Amniotic stem cell (primary cell): Measurements from ENCODE around the gene RPS6KA1.
"Not testable (repeated sequence)": the region's sequence is repeated elsewhere in the genome, so short reads cannot be mapped to it uniquely, and the experiment has no call there.

ENCODE experiments used
- DNase-seq: peaks from one replicate; lab custom pipeline; 2025; lab: John Stamatoyannopoulos, UW

RPS6KA1 gene

DNA sequence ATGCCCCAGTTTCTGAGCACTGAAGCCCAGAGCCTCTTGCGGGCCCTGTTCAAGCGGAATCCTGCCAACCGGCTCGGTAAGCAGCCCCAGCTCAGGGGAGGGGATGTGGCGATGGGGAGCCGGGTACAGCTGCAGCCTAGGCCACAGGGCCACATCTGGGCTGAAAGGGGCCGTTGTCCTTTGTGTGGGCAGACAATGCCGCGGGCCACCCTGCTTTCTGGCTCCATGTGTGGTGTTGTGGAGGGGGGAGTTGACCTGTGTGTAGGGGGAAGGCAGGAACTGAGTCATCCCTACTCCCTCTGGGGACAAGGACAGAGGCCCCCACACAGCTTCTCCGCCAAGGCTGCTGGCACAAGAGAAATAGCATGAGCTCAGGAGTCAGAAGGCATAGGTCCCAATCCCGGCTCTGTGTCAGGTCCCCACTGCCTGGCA, 26.0 kb downstream of the RPS6KA1 start:
- no peak for DNase-seq

DNA sequence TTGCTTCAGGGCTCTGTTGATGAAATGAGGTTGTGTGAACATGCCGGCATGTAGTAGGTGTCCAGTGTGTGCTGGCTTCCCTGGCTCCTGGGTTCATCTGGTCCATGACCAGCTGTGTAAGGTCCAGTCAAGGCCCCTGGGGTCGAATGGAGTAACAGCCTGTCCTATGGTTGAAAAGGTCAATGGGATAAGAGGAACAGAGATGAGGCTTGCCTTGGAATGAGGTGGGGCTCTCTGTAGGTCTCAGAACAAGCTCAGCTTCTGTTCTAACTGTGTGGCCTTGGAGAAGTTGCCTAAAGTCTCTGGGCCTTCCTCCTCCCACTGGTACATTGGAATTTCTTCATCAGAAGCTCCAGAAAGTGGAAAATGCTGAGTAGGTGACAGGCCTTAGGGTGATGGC, 26.6 kb downstream of the RPS6KA1 start:
- no peak for DNase-seq

DNA sequence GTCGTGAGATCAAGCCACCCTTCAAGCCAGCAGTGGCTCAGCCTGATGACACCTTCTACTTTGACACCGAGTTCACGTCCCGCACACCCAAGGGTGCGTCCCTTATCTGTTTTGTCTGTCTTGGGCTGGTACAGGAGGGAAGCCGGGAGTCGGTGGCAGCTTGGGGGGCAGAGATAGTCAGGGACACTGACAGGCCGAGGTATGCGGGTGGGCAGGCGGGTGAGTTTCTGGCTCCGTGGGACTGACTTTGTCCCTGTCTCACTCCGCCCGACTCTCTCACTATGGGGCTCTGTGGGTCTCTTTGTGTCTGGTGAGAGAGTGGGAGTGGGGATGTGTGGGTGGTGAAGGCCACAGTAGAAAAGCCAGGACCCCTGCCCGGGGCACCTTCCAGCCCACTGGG, 27.4 kb downstream of the RPS6KA1 start:
- DNase-seq: no peak

DNA sequence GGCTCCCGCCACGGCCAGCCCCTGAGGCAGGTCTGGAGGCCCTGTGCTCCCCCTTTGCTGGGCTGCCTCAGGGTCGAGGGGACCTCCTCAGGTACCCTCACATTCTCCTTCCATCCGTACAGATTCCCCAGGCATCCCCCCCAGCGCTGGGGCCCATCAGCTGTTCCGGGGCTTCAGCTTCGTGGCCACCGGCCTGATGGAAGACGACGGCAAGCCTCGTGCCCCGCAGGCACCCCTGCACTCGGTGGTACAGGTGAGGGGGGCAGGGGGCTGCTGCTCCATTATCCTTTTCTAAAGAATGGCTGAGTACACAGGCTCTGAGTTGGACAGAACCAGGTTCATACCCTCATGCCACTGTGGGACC, 29.1 kb downstream of the RPS6KA1 start:
- no peak for DNase-seq

DNA sequence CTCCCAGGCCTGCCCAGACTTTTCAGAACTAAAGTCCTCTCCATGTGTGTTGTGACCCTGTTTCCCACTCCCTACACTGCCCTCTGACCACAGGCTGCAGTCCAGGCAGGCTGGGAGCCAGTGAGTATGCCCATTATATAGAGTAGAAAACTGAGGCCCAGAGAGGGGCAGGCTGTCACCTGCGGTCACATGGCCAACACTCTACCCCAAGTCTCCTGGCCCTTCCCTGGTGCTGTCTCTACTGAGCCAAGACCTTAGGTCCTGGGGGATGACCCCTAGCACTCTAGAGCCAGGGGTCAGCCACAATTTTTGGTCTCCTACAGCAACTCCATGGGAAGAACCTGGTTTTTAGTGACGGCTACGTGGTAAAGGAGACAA, 30.8 kb downstream of the RPS6KA1 start:
- DNase-seq: no peak

DNA sequence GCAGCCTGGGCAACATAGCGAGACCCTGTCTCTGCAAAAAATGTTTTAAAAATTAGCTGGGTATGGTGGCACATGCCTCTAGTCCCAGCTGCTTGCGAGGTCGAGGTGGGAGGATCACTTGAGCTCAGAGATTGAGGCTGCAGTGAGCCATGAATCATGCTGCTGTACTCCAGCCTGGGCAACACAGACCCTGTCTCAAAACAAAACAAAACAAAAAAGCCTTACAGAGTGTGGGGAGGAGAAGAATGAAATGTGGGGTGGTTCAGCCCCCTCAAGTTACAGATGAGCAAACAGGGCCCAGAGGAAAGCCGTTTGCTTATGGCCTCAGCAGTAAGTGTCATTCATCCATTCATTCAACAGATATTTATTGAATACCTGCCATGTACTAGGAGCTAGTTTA, 40.7 kb downstream of the RPS6KA1 start:
- DNase-seq: no peak

DNA sequence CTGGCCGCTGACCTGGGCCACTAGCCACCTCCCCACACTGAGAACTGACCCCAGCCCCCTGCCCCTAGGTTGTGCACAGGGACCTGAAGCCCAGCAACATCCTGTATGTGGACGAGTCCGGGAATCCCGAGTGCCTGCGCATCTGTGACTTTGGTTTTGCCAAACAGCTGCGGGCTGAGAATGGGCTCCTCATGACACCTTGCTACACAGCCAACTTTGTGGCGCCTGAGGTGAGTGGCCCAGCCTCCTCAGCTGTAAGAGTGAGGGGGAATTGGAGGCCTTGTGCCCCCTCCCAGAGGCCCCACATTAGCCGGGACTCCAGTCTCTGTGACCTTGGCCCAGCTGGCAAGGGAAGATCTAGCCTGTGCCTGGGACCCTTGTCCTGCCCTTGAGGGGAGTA, 41.8 kb downstream of the RPS6KA1 start:
- DNase-seq: no peak

DNA sequence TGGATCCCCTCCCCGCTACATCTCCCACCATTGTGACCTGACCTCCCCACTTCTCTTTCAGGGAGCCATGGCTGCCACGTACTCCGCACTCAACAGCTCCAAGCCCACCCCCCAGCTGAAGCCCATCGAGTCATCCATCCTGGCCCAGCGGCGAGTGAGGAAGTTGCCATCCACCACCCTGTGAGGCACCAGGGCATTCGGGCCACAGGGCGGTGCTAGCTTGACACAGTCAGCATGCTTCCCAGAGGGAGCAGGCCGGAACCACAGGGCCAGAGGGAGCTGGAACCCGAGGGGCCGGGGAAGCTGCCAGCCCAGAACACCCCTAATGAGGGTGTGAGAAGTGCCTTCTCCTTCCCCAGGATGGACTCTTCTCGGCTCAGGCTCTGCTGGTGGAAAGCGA, 44.5 kb downstream of the RPS6KA1 start:
- no peak for DNase-seq

DNA sequence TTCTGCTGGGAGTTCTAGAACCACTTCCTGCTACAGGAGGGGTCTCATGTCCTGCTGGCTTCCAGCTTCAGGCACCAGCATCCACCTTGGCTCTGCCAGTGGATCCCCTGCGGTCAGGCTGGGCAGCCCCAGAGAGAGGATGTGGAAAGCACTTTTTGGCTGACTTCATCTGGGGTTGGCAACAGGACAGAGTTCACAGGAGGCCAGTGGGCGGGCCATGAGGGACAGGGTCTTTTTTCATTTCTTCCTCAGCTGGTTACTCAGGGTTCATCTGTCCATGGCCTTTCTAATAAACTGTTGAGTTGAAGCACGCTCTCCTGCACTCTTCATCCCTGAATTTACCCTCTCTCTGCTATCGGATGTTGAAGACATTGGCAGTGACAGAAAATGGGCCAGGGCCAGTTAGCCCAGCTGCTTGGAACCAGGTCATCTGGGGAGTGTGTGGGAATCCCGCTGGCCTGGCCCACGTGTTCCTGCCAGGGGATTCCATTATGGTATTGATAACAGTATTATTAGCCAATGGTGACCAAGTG, 45.2 kb downstream of the RPS6KA1 start:
- DNase-seq: no peak

DNA sequence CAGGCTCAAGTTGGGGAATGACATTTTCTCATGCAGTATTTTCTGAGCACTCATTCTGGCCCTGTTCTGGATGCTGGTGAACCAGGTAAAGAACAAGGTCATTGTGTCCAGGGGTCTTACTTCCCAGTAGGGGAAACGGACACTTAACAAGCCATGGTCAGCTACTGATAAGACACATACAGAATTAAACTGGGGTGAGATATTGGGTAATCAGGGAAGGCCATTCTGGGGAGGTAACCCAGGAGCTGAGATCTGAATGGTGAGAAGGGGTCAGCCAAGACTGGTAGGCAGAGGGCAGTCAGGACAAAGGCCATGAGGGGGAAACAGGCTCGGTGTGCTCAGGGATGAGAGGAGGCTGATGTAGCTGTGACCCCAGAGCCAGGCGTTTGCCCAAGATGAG, 45.8 kb downstream of the RPS6KA1 start:
- DNase-seq: no peak

DNA sequence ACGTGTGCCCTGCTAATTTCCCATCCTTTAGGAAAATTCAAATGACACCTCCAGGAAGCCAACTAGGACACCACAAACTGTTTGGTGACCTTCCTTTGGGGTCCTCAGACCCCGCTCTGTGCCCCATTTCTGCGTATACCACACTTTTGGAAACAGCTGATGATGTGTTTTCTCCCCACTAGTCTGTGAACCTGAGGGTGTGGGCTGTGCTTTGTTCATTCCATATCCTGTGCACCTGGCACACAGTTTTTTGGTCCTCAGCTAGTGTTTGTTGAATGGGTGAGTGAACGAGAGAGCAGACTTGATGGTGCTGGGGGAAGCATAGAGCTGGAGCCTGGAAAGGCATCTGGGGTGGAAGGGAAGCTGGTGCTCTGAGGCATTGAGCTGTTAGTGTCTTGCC, 48.6 kb downstream of the RPS6KA1 start:
- no peak for DNase-seq

DNA sequence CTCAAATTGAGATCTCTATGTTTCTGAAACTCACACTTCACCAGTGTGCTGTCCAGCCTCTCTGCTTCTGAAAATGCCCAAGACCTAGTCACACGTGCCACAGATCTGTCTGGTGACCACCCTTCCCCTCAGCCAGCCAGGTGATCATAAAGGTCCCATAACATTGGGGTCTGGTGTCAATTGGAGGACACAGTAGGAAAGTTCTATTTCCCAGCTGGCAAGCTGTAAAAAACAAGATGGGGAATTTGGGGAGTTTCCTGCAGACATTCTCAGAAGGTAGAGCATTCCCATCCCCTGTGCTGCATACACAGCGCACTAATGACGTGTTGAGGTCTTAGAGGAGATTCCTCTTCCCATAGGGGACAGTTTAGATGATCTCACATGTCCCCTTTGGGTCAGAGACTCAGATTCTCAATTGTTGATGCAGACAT, 50.1 kb downstream of the RPS6KA1 start:
- DNase-seq: no peak

DNA sequence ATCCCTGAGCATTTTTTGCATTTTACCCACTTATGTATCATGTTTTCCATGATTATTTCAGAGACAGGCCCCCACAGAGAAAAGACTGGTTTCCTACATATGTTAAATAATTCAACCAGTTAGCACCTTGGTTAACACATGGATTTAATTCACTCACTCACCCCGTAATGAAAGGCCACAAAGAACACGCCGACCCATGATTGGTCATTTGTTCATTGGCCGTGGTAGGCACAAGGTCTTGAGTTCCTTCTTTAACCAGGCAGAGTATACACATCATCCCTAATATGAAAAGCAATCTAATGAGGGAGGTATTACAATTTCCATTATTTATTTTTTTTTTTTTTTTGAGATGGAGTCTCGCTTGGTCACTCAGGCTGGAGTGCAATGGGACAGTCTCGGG, 50.6 kb downstream of the RPS6KA1 start:
- DNase-seq: no peak

DNA sequence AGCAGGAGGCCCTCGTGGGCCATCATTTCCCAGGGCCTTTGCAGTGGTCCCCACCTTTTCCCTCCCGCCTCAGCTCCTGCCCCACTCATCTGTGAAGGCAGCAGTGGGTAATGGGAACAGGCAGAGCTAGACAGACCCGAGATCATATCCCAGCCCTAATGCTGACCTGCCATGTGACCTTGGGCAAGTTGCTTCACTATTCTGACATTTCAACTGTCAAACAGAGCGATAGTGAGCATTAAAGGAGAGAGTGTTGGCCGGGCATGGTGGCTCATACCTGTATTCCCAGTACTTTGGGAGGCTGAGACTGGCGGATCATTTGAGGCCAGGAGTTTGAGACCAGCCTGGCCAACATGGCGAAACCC, 51.7 kb downstream of the RPS6KA1 start:
- DNase-seq: no peak

DNA sequence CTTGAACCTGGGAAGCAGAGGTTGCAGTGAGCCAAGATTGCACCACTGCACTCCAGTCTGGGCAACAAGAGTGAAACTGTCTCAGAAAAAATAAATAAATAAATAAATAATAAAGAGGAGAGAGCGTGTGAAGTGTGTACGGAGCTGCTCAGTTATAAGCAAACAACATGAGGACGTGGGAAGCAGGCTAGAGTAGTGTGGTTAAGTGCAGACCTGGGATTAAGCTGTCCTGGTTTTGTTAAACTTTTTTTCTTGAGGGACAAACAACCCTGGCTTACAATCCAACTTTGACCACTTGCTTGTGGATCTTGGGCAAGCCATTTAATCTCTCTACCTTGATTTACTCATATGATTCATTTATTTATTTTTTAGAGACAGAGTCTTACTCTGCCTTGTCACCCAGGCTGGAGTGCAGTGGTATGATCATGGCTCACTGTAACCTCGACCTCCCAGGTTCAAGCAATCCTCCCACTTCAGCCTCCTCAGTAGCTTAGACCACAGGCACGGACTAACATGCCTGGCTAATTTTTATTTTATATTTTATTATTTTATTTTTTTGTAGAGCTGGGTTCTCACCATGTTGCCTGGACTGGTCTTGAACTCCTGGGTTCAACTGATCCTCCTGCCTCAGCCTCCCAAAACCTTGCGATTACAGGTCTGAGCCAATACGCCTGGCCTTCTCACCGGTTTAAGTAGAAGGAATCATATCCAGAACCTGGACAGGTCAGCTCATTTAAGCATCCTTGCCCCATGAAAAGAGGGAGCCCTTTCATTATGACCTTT, 52.7 kb downstream of the RPS6KA1 start:
- DNase-seq: no peak

DNA sequence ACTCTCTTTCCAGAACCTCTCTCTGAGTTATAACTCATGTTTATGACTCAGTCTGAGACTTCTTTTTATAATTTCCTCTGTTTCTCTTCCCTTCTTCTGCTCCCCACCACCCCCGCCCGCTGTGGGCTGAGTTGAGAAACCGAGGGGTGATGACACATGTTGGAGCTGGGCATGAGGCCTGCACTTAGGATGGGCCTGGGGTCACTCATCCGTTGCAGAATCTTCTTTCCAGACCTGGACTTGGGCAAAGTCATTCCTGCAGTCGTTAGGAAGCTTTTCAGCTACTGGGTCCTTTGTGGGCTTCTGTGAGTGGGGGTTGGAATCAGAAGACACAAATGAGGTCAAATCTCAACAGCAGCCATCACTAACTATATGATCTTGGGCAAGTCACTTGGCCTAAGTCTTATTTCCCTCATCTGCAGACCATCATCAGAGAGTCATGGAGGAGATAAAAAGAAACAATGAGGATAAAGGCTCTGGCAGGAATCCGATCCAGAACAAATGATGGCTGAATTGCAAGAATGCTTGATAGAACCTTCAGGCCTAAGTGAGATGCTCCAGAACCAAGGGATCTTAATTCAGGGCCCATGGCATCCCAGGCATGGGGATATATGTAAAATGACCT, 53.4 kb downstream of the RPS6KA1 start:
- no peak for DNase-seq

DNA sequence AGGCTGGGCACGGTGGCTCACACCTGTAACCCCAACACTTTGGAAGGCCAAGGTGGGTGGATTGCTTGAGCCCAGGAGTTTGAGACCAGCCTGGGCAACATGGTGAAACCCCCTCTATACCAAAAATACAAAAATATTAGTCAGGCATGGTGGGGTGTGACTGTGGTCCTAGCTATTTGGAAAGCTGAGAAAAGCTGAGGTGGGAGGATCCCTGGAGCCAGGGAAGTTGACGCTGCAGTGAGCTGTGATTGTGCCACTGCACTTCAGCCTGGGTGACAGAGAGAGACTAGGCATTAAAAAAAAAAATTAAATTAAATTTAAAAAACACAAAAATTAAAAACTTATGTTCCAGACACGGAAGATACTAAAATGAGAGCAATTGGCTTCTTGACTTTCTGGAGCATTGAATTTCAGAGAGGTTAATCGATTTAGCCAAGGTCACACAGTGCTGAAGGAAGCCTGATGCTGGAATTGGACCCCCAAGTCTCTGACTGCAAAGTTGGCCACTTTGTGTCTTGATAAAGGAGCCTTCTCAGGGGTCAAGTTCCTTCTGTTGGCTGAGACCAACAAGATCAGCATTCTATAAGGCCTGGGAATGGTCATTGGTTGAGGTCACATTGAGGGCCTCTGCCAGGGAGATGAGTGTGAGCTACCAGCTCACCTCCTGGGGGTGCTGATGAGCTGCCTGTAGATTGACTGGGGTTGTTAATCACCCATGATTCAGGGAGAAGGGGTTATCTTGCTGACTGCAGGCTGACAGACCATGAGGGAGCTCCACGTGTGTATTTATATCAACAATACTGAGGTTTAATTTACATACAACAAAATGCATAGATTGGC, 54.3 kb downstream of the RPS6KA1 start:
- DNase-seq: no peak

DNA sequence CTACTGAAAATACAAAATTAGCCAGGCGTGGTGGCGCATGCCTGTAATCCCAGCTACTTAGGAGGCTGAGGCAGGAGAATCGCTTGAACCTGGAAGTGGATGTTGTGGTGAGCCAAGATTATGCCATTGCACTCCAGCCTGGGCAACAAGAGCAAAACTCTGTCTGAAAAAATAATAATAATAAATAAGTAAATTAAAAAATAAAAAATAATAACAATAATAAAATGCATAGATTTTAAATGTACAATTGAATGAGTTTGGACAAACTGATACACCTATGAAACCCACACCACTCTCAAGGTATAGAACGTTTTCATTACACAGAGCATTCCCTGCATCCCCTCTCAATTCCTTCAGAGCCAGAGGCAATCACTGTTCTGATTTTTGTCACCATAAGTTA, 55.0 kb downstream of the RPS6KA1 start:
- DNase-seq: not testable (repeated sequence)

DNA sequence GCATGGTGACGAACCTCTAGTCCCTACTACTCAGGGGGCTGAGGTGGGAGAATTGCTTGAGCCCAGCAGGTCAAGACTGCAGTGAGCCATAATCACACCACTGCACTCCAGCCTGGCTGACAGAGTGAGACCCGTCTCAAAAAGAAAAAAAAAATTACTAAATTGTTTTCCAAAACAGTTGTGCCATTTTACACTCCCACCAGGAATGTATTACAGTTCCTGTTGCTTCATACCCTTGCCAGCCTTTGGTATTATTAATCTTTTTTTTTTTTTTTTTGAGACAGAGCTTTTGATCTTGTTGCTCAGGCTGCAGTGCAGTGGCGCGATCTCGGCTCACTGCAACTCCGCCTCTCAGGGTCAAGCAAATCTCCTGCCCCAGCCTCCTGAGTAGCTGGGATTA, 55.9 kb downstream of the RPS6KA1 start:
- DNase-seq: no peak

DNA sequence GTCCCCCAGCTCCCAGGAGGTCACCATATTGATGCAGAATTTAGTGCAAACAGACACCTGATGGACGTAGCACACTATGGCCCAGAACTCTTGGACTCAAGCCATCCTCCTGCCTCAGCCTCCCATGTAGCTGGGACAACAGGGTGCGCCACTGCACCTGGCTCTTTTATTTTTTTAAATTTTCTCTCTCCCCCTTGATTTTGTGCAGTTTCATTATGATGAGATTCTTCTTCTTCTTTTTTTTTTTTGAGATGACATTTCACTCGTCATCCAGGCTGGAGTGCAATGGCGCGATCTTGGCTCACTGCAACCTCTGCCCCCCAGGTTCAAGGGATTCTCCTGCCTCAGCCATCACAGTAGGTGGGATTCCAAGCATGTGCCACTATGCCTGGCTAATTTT, 63.8 kb downstream of the RPS6KA1 start:
- DNase-seq: no peak

DNA sequence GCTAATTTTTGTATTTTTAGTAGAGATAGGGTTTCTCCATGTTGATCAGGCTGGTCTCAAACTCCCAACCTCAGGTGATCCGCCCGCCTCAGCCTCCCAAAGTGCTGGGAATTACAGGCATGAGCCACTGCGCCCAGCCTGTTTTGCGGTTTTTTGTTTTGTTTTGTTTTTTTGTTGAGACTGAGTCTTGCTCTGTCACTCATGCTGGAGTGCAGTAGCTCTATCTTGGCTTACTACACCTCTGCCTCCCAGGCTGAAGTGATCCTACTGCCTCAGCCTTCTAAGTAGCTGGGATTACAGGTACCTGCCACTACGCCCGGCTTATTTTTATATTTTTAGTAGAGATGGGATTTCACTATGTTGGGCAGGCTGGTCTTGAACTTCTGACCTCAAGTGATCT, 65.0 kb downstream of the RPS6KA1 start:
- DNase-seq: not testable (repeated sequence)

DNA sequence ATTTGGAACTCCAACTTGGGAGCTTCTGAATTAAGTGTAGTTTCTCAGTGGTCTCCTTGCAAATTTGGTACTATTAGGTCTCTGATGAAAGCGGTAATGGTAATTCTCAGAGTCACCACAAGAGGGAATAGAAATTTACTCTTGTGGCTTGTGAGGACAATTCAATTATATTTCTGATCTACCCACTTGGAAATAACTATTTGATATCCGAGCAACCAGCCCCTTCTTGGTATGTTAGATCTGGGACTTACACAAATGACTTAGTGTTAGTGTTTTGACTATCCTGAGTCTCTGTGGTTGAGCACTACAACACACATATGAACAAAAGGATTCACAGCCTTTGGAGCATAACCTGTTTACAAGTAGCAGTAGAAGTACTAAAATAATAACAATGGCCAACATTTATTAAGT, 68.1 kb downstream of the RPS6KA1 start:
- peak; percentile 13 for DNase-seq

DNA sequence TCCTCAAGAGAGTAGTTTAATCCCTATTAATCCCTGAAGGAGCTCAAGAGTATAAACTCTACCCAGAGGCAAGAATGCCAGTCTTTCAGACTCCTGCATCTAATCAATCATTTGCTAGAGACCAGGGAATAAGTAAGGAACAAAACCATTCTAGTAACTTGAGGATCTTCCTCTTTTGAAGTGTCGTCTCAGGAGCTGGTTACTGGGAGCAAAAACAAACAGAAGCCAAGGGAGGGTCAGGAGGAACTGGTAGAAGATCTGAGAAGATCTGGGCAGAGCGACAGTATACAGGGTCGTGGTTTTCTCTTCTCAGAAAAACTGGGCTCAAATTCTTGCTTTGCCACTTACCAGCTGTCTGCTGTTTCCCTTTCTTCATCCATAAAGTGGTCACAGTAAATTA, 69.3 kb downstream of the RPS6KA1 start:
- DNase-seq: no peak
